HG03342 (cell line): ENCODE results near the gene ABR.
"Not testable (repeated sequence)": the region's sequence is repeated elsewhere in the genome, so short reads cannot be mapped to it uniquely, and the experiment has no call there.

Experiments used
- ATAC-seq: cut with Tn5 transposase; IDR thresholded peaks from one replicate; pipeline ENCODE4 v1.9.1; 2021; ENCODE audit warnings: mild to moderate bottlenecking, moderate library complexity; ENCODE audit not compliant: unreplicated experiment

ABR gene

GRCh38 chr17:1174263-1174880 is 5.4 kb downstream of the ABR start:
- no peak for ATAC-seq

DNA sequence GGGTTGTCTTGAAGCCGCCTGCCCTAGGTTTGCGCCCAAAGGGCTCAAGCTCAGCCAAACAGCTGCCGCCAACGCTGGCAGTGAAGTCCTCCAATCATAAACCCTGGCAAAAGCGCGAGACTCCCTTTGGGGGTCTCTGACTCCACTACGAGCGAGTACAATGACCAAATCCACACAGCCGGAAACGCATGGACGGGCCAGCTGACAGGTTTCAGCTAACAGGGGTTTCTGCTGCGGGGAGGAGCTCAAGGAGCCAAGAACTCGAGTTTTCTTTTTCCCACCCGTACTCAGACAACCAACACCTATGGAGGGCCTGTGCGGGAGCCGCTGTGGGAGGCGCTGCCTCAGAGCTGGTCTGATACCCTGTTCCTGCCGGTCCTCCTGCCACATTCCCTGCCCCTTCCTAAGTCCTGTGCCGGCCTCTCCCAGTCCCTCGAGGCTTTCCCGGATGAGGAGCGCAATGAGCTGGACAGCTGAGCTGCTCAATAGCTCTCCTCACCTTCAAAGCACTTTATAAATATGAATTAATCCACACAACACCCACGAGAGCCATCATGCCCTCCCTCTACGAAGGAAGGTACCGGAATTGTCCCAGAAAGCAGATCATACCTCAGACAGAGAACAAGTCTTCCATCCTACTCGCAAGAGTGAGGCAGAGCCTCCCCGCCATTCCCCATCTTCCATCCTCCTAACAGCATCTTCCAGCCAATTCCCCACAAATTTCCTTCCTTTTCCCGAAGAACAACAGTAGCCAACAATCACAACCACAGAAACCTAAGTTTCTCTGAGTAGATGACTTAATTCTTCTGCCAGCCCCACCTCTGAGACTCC is 6.1 kb downstream of the ABR start:
- no peak for ATAC-seq

- no peak for ATAC-seq
Observed at GRCh38 chr17:1171953-1172352, 7.8 kb downstream of the ABR start.

DNA sequence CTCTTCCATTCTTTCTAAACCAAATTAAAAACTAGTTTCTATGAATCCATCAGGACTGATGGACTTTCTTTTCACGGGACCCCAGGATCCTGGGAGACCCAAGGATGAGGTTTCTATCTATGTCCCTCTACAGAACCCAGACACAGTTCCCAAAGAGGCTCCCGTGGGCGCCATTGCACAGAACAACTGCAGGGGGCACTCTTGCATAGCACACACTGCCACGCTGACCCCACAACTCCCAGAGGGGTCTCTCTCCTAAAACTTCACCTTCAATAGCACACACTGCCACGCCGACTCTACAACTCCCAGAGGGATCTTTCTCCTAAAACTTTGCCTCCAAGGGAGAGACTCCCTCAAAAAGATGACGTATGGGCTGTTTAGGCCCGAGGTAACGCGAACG is 9.0 kb downstream of the ABR start:
- no peak for ATAC-seq

DNA sequence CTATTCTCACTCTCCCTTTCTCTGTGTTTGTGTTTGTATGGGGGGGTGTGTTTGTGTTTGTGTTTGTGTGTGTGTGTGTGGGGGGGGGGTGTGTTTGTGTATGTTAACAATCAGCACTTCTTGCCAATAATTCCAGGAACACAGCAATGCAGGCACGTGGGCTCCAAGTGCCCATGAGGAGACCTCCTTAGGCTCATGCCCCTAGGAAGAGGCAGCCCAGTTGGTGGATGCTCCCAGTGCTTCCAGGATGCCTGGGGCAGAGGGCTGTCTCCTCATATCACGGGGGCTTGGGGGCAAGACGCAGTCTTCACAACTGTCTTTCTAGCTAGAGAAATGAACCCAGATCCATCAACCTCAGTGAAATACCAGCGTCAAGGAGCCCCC is 9.9 kb downstream of the ABR start:
- no peak for ATAC-seq

GRCh38 chr17:1169221-1169928 is 10.4 kb downstream of the ABR start:
- no peak for ATAC-seq

GRCh38 chr17:1168533-1169220 is 11.1 kb downstream of the ABR start:
- ATAC-seq: no peak

GRCh38 chr17:1166276-1166675 is 13.5 kb downstream of the ABR start:
- ATAC-seq: no peak

DNA sequence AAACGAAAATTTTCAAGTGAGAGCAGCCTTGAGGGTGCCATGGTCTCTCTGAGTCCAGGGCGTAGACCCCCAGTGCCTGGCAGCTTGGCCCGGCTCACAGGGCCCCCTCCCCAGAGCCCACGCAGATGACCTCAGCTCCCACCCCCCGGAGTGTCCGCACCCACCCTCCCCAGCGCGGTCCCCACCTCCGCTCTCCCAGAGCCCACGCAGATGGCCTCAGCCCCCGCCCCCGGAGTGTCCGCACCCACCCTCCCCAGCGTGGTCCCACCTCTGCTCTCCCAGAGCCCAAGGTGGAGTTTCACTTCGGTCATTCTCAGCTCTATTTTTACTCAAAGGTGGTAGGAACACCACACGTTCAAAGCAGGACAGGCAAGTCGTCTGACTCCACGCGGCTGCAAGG is 13.9 kb downstream of the ABR start:
- no peak for ATAC-seq

GRCh38 chr17:1164935-1165556 is 14.7 kb downstream of the ABR start:
- ATAC-seq: no peak

- ATAC-seq: no peak
Observed at GRCh38 chr17:1162116-1162855, 17.5 kb downstream of the ABR start.

GRCh38 chr17:1160591-1161390 is 19.0 kb downstream of the ABR start:
- no peak for ATAC-seq

- no peak for ATAC-seq
Observed at GRCh38 chr17:1159431-1160180, 20.2 kb downstream of the ABR start.

- no peak for ATAC-seq
Observed at GRCh38 chr17:1158879-1159278, 20.9 kb downstream of the ABR start.

DNA sequence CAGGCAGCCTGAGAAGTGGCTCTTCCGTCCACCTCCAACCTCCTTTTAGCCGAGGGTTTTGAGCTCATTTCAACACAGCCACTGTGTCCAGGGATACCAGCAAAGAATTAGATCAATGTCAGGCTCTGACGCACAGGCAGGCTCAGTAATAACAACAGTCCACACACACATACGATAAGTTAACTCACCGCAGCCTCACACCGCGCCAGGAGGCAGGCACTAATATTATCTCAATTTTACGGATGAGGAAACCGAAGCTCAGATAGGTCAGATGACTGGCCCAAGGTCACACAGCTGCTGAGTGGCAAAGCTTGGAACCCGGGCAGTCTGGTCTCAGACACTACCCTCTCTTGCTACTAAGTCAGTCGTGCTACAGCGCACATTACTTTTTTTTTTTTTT is 22.9 kb downstream of the ABR start:
- ATAC-seq: no peak

DNA sequence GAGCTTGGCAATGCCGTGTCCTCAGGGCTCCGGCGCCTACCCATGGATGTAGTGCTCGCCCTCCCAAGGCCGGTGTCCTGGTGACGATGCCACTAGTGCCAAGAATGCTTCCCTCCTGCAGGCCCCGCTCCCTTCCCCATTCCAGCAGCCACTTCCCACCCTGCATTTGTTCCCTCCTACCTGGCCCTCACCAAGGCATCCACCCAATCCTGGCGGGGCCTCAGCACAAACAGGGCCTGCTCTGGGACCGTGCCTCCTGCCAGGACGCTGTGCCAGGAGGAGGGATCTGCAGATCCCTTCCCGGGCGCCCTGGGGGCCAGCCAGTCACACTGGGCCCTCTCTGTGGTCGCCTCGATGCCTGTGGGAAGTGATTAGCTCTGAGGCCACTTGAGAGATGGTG is 25.1 kb downstream of the ABR start:
- ATAC-seq: no peak

DNA sequence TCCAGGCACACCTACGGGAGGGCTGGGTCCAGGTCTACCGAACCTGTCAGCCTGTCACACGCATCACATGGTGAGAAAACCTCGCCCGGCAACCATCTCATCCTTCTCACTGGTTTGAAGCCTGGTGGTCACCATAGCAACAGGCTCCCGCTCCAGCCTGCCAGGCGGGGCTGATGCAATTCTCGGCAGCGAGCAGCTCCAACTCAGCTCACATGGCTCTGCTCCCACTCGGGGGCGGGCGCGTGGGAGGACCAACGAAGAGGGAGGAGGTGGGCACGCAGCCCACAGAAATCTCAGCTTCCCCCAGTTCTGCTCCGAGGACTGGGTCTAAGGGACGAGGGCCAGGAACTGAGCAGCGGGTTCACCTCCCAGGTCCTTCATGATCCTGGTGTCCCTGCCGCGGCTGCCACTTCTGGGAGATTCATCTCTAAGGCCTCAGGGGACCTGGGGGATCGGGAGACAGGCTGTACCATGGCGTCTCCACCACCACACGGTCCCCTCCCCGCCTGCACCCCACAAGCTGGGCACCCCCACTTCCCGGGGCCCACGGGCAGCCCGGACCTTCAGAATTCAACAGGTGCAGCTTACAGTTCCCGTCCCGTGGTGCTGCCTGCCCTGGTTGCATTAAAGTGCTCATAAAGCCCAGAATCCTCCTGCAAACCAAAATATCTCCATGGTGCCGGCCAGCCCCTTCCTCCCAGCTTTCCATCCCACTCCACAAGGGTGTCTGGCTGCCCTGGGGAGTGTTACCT is 25.8 kb downstream of the ABR start:
- ATAC-seq: no peak

DNA sequence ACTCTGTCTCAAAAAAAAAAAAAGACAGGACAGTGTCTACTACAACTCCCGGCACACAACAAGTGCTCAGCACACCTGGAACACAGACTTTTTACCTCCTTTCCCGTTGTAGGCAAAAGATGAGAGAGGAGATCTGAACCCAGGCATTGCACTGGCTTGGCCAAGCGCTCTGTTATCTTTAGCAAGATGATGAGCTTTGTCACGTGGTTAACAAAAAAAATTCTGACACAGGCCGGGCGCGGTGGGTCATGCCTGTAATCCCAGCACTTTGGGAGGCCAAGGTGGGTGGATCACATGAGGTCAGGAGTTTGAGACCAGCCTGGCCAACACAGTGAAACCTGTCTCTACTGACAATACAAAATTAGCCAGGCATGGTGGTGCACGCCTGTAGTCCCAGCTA is 27.2 kb downstream of the ABR start:
- ATAC-seq: not testable (repeated sequence)
